Keratinocyte (primary cell): ENCODE data around the gene FGD1.

Source experiments
- EZH2 ChIP-seq: IDR thresholded peaks from one replicate; pipeline ENCODE4 v1.6.1; 2012; ENCODE audit warnings: inconsistent platforms, mild to moderate bottlenecking, low read length, moderate library complexity
- TF ChIP-seq, protein P1 (sequence below), 3 experiments: IDR thresholded peaks in 1 of 3; conservative IDR thresholded peaks in 1 of 3; optimal IDR thresholded peaks in 1 of 3; 2 replicates in 2 of 3; 3 replicates in 1 of 3; pipeline versions ENCODE3 to v1.5.1; 2011; ENCODE audit warnings: low read length in 3 of 3, mild to moderate bottlenecking in 3 of 3, moderate library complexity in 2 of 3, control low read depth in 1 of 3, inconsistent platforms in 1 of 3; ENCODE audit not compliant: insufficient read depth in 2 of 3; ENCODE audit errors: extremely low read depth in 1 of 3

DNA sequence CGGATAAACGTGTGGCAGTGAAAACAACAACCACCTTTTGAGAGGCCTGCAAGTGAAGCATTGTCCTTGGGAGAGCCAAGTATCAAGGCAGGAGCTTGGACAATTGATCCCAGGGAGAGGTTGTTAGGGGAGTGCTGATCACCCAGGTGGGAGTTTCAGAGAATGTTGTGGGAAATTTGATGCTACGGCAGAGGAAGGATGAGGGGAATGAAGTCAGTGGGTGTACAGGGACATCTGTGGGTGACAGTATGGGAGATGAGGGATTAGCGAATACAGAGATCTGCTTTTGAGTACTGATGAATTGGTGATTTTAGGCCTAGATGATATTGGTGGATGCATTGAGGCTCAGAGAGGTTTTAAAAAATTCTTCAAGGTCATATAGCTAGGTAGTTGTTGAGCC, 38.2 kb upstream of the FGD1 start:
- TF ChIP-seq, protein P1, sequence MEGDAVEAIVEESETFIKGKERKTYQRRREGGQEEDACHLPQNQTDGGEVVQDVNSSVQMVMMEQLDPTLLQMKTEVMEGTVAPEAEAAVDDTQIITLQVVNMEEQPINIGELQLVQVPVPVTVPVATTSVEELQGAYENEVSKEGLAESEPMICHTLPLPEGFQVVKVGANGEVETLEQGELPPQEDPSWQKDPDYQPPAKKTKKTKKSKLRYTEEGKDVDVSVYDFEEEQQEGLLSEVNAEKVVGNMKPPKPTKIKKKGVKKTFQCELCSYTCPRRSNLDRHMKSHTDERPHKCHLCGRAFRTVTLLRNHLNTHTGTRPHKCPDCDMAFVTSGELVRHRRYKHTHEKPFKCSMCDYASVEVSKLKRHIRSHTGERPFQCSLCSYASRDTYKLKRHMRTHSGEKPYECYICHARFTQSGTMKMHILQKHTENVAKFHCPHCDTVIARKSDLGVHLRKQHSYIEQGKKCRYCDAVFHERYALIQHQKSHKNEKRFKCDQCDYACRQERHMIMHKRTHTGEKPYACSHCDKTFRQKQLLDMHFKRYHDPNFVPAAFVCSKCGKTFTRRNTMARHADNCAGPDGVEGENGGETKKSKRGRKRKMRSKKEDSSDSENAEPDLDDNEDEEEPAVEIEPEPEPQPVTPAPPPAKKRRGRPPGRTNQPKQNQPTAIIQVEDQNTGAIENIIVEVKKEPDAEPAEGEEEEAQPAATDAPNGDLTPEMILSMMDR (optimal IDR thresholded peaks at IDR 0.05 in 1 of 3, IDR thresholded peaks at IDR 0.05 in 1 of 3, conservative IDR thresholded peaks at IDR 0.05 in 1 of 3; ENCODE audit: extremely low read depth in 1 of 3, insufficient read depth in 2 of 3, low read length in 3 of 3) = no peak
- no peak for TF ChIP-seq EZH2
